SK-N-MC (cell line): Measurements from ENCODE around the gene OAS1.

ENCODE experiments used
- EZH2 ChIP-seq: fragments of 200-600 bp; sonication (generic); IDR thresholded peaks from one replicate; pipeline ENCODE4 v1.6.1; 2017; ENCODE audit warnings: antibody characterized with exemption
- FOXP2 ChIP-seq: optimal IDR thresholded peaks from 2 replicates; pipeline ENCODE3; 2011; ENCODE audit warnings: mild to moderate bottlenecking, moderate library complexity; ENCODE audit not compliant: insufficient read depth; ENCODE audit errors: extremely low read length, control extremely low read depth
- POLR2AphosphoS5 ChIP-seq: IDR thresholded peaks from 2 replicates; pipeline ENCODE4 v1.6.1; 2012; ENCODE audit warnings: mild to moderate bottlenecking, low read depth, low read length, borderline replicate concordance

- TF ChIP-seq POLR2AphosphoS5 (no peak), EZH2 (no peak), FOXP2 (no peak)
These were observed 54.3 kb downstream of the OAS1 start for GRCh38 chr12:112961074-112961473.
